Esophagus squamous epithelium (tissue), 5 donors: ENCODE results near the gene ZSWIM5. TPM values are rescaled to one million over a fixed set of nuclear protein-coding genes. Genes with fewer than 3 reads are reported as not detected.
"Not testable (repeated sequence)": the region's sequence is repeated elsewhere in the genome, so short reads cannot be mapped to it uniquely, and the experiment has no call there.

Experiments
- DNase-seq: peaks from one replicate; lab custom pipeline; 2025; lab: John Stamatoyannopoulos, UW
- H3K27ac ChIP-seq, 4 donors: fragments of 200-600 bp; sonication (generic); one replicate each; pipeline ENCODE4 v1.5.1; 2016 to 2019; ENCODE audit warnings: mild to moderate bottlenecking in 1 of 4
- H3K27me3 ChIP-seq, 4 donors: fragments of 200-600 bp; sonication (generic); 1 replicate in 3 of 4; 2 replicates in 1 of 4; pipeline versions ENCODE4 v1.5.1 to v1.6.0; 2017 to 2021; ENCODE audit warnings: antibody characterized with exemption in 1 of 4
- H3K36me3 ChIP-seq, 3 donors: fragments of 200-600 bp; sonication (generic); one replicate each; pipeline ENCODE4 v1.5.1; 2016 to 2019
- H3K4me1 ChIP-seq, 3 donors: fragments of 200-600 bp; sonication (generic); one replicate each; pipeline ENCODE4 v1.5.1; 2017 to 2019
- H3K4me3 ChIP-seq, 4 donors: fragments of 200-600 bp; sonication (generic); 1 replicate in 3 of 4; 2 replicates in 1 of 4; pipeline ENCODE4 v1.5.1; 2016 to 2019; ENCODE audit warnings: mild to moderate bottlenecking in 2 of 4, moderate library complexity in 1 of 4
- H3K9me3 ChIP-seq, 3 donors: fragments of 200-600 bp; sonication (generic); one replicate each; pipeline ENCODE4 v1.5.1; 2016 to 2019
- POLR2A ChIP-seq, 4 donors: fragments of 450-650 bp; IDR thresholded peaks; one replicate each; pipeline ENCODE4 v1.6.1; 2017; ENCODE audit warnings: antibody characterized with exemption in 4 of 4, mild to moderate bottlenecking in 4 of 4, moderate library complexity in 3 of 4
- WGBS, 2 donors: methylation state at CpG; one replicate each; pipeline ENCODE4 v1.1.5; 2018; 5-methylcytosine and 5-hydroxymethylcytosine counted together
- intact Hi-C: fragments of 100-400 bp; cut with DNase I; formaldehyde crosslinking; loops from one replicate; pipeline ENCODE4 v1.15.0; 2022
- total RNA-seq, 4 donors: library from RNA; depleted of rRNA; stranded (reverse); fragments of >200 nt; gene quantifications; one replicate each; pipeline ENCODE4 v1.1.0, GENCODE V29; 2016
- TF ChIP-seq, protein P1 (sequence below), 6 experiments: fragments of 450-650 bp in 4 of 6; fragments of 200-600 bp in 2 of 6; sonication (generic) in 2 of 6; IDR thresholded peaks; one replicate each; pipeline ENCODE4 v1.5.1; 2016 to 2019; ENCODE audit warnings: antibody characterized with exemption in 6 of 6, mild to moderate bottlenecking in 4 of 6, moderate library complexity in 4 of 6
- donor health status: DM: yes; HTN: yes; CAD: no.

Gene ZSWIM5
- total RNA-seq, 4 donors from 2014 or later = 0.66 to 2.7 (median 1.6) TPM

DNA sequence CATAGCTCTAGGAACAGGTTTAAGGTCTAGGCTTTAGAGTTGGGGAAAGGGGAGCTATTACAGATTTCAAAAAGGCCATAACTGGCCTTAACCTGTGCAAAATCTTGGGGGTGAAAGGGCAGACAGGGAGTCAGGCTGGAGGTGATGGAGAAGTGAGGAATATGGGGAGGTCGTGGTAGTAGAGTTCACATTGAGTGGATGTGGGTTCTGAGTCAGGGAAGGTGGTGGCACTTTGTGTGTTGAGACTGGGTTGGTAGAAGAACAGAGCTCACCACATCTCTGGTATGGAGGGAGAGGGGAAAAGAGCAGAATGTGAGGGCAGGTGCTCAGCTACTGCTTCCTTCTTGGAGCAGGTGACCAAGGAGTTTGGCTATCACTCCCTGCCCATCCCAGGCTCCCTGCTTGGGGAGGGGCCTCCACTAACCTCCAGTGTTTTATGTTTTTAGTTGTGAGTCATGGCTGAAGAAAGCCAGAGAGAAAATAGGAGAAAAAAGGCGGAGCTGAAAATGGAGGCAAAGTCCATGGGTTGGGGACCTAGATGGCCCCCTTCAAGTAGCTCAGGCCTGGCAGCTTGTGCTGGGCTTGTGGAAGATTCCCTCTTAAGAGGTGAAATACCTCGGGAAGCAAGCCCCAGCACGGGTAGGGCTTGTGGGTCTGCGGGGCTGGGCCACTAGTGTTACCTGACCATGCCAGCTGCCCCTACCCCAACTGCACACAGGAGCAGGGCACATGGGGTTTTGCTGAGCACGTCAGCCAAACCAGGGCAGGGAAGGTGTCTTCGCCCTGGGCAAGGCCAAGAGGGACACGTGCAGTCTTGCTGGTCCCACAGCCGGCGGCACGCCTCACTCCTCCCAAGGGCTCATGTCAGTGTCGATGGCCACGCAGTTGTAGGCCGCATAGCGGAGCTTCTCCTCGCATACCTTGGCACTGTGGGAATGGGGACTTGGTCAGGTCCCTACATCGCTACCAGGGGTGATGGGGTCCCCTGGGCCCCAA lies 203.5 kb downstream of the ZSWIM5 start:
- WGBS, 2 donors = 84 to 85% methylated on average over 9 to 16 of the region's 17 CpGs
- Histone ChIP-seq H3K27me3 (no peaks in the 10 kb centered on the region), H3K9me3 (no peaks in the 10 kb centered on the region), H3K36me3 (peaks cover 43 to 65% (median 43%) of the 10 kb centered on the region in 3 donors), H3K4me1 (peaks cover 0 to 4% (median 0%) of the 10 kb centered on the region in 3 donors), H3K27ac (no peak overlapping the region), H3K4me3 (no peak overlapping the region)
- no peak for DNase-seq
- intact Hi-C loops = no loop called here
- TF ChIP-seq POLR2A (IDR thresholded peaks at IDR 0.05) = no peak

DNA sequence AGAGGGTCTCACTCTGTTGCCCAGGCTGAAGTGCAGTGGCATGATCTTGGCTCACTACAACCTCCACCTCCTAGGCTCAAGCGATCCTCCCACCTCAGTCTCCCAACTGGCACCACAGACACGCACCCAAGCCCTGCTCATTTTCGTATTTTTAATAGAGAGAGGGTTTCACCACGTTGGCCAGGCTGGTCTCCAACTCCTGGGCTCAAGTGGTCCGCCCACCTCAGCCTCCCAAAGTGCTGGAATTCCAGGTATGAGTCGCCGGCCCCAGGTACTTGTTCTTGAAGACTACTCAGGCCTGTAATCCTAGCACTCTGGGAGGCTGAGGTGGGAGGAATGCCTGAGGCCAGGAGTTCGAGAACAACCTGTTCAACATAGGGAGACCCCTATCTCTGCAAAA lies 204.8 kb downstream of the ZSWIM5 start:
- DNase-seq, H3K9me3 ChIP-seq, H3K4me3 ChIP-seq, intact Hi-C loops, H3K4me1 ChIP-seq, H3K27ac ChIP-seq, H3K27me3 ChIP-seq: not testable (repeated sequence)
- H3K36me3 ChIP-seq = peaks cover 30 to 51% (median 31%) of the 10 kb centered on the region in 3 donors
- 85 to 94% methylated on average over 4 to 6 of the region's 8 CpGs for WGBS, 2 donors

DNA sequence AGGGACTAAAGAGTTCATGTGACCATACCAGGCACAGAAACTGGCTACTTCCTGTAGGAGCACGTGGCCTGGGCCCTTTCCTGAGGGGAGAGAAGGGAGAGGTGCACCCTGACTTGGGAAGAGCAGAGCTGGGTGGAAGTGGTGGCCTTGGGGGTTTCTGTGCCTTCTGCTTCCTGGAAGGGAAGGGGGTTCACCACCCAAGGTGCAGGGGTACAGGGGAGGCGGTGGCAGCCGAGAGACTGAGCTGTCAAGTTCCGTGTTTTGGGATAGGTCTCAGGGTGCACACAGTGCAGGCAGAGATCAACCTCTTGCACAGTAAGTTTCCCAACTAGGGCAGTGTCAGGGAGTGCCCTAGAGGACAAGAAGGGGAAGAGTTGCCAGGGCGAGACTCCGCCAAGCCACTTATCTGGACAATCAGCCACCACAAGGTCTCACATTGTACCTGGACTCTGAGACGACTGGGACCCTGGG lies 205.4 kb downstream of the ZSWIM5 start:
- WGBS, 2 donors = 47 to 74% methylated on average over 3 to 7 of the region's 7 CpGs
- Histone ChIP-seq H3K4me1 (peaks cover 0 to 4% (median 0%) of the 10 kb centered on the region in 3 donors), H3K36me3 (peaks cover 25 to 46% (median 27%) of the 10 kb centered on the region in 3 donors), H3K27ac (no peak overlapping the region), H3K27me3 (no peaks in the 10 kb centered on the region), H3K9me3 (no peaks in the 10 kb centered on the region), H3K4me3 (no peak overlapping the region)
- intact Hi-C loops = no loop called here
- no peak for TF ChIP-seq POLR2A (IDR thresholded peaks at IDR 0.05)
- TF ChIP-seq, protein P1, sequence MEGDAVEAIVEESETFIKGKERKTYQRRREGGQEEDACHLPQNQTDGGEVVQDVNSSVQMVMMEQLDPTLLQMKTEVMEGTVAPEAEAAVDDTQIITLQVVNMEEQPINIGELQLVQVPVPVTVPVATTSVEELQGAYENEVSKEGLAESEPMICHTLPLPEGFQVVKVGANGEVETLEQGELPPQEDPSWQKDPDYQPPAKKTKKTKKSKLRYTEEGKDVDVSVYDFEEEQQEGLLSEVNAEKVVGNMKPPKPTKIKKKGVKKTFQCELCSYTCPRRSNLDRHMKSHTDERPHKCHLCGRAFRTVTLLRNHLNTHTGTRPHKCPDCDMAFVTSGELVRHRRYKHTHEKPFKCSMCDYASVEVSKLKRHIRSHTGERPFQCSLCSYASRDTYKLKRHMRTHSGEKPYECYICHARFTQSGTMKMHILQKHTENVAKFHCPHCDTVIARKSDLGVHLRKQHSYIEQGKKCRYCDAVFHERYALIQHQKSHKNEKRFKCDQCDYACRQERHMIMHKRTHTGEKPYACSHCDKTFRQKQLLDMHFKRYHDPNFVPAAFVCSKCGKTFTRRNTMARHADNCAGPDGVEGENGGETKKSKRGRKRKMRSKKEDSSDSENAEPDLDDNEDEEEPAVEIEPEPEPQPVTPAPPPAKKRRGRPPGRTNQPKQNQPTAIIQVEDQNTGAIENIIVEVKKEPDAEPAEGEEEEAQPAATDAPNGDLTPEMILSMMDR (IDR thresholded peaks at IDR 0.05) = no peak
- no peak for DNase-seq

DNA sequence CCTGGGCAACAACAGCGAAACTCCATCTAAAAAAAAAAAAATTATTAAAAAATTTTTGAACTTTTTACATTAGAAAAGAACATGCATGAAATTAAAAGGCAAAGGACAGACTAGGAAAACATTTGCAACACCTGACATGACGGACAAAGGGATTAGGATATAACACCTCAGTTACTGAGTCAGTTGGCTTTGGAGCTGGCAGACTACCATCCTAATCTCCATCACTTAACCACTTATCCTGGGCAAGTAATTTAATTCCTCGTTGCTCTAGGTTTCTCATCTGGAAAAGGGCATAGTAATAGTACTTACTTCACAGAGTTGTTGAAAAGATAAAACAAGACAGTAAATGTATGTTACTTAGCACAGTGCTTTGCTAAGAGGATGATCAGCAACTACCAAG lies 207.2 kb downstream of the ZSWIM5 start:
- Histone ChIP-seq H3K27ac (no peak overlapping the region), H3K4me3 (no peak overlapping the region), H3K36me3 (peaks cover 12 to 28% (median 21%) of the 10 kb centered on the region in 3 donors), H3K4me1 (peaks cover 0 to 4% (median 0%) of the 10 kb centered on the region in 3 donors), H3K27me3 (no peaks in the 10 kb centered on the region), H3K9me3 (no peaks in the 10 kb centered on the region)
- 61 to 63% methylated on average over 3 of the region's 3 CpGs for WGBS, 2 donors
- intact Hi-C loops = no loop called here
- no peak for DNase-seq
- TF ChIP-seq POLR2A (IDR thresholded peaks at IDR 0.05) = no peak
- TF ChIP-seq, protein P1 (IDR thresholded peaks at IDR 0.05) = no peak

DNA sequence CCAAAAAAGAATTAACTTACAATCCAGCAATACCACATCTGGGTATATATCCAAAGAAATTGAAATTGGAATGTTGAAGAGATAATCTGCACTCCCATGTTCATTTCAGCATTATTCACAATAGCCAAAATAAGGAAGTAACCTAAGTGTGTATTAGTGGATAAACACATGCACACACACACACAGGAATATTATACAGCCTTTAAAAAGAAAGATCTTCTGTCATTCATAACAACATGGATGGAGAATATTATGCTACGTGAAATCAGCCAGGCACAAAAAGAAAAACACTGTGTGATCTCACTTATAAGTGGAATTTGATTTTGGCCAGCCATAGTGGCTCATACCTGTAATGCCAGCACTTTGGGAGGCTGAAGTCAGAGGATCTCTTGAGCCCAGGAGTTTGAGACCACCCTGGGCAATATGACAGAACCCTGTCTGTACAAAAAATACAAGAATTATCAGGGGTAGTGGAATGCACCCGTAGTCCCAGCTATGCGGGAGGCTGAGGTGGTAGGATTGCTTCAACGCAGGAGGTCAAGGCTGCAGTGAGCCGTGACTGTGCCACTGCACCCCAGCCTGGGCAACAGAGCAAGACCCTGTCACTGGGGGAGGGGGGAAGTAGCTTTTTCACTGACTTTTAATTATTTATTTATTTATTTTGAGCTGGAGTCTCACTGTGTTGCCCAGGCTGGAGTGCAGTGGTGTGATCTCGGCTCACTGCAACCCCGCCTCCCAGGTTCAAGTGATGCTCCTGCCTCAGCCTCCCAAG lies 210.8 kb downstream of the ZSWIM5 start:
- intact Hi-C loops = no loop called here
- H3K27me3 ChIP-seq = no peaks in the 10 kb centered on the region
- DNase-seq = no peak
- no peak overlapping the region for H3K4me3 ChIP-seq
- H3K36me3 ChIP-seq = no peaks in the 10 kb centered on the region
- WGBS, 2 donors = 89 to 95% methylated on average over 7 of the region's 7 CpGs
- no peaks in the 10 kb centered on the region for H3K4me1 ChIP-seq
- no peak overlapping the region for H3K27ac ChIP-seq
- no peaks in the 10 kb centered on the region for H3K9me3 ChIP-seq
- no peak for TF ChIP-seq POLR2A (IDR thresholded peaks at IDR 0.05)
- TF ChIP-seq, protein P1 (IDR thresholded peaks at IDR 0.05) = no peak
